Calu3 (cell line): ENCODE data around the gene OLFML2B. TPM values are rescaled to one million over a fixed set of nuclear protein-coding genes. Genes with fewer than 3 reads are reported as not detected.
A peak's percentile ranks its signal among the peaks of the same experiment; 100 is the strongest.
"Not testable (repeated sequence)": the region's sequence is repeated elsewhere in the genome, so short reads cannot be mapped to it uniquely, and the experiment has no call there.

Source experiments
- BruUV-seq: library from RNA; stranded (reverse); fragments of 400-500 nt; replicated peaks from 2 replicates; lab custom pipeline; 2021; lab: Mats Ljungman, UMichigan
- CTCF ChIA-PET: fragments of 300-600 bp; sonication (Branson Sonifier 250); formaldehyde crosslinking; loops from one replicate; lab custom pipeline; 2022; ENCODE audit warnings: antibody characterized with exemption; lab: Charles Lee
- DNase-seq: peaks from one replicate; pipeline ENCODE4 v3.0.0; 2022
- H3K27ac Mint-ChIP-seq: one replicate; pipeline ENCODE4 v1.8.0; 2022; ENCODE audit warnings: mixed read lengths; ENCODE audit not compliant: unreplicated experiment
- H3K27me3 Mint-ChIP-seq: one replicate; pipeline ENCODE4 v1.8.0; 2022; ENCODE audit warnings: mixed read lengths; ENCODE audit not compliant: unreplicated experiment
- H3K36me3 Mint-ChIP-seq: one replicate; pipeline ENCODE4 v1.8.0; 2022; ENCODE audit warnings: mild to moderate bottlenecking, moderate library complexity, mixed read lengths; ENCODE audit not compliant: insufficient read depth, unreplicated experiment
- H3K4me1 Mint-ChIP-seq: one replicate; pipeline ENCODE4 v1.8.0; 2022; ENCODE audit warnings: mild to moderate bottlenecking, low read depth, mixed read lengths; ENCODE audit not compliant: unreplicated experiment
- H3K4me3 Mint-ChIP-seq: one replicate; pipeline ENCODE4 v1.8.0; 2022; ENCODE audit warnings: mild to moderate bottlenecking, low read depth, moderate library complexity, mixed read lengths; ENCODE audit not compliant: unreplicated experiment
- H3K9me3 Mint-ChIP-seq: one replicate; pipeline ENCODE4 v1.8.0; 2022; ENCODE audit warnings: low read depth, mixed read lengths; ENCODE audit not compliant: unreplicated experiment
- intact Hi-C: fragments of 100-400 bp; cut with micrococcal nuclease; formaldehyde crosslinking; loops from one replicate; pipeline ENCODE4 v1.10.0; 2022; ENCODE audit not compliant: unreplicated experiment
- total RNA-seq: library from RNA; stranded (reverse); gene quantifications from 2 replicates; pipeline ENCODE4 v1.2.3, GENCODE V29; 2022
- TF ChIP-seq, protein P1 (sequence below): fragments of 200-600 bp; IDR thresholded peaks from one replicate; pipeline ENCODE4 v1.8.0; 2022; ENCODE audit warnings: antibody characterized with exemption; ENCODE audit not compliant: unreplicated experiment

The OLFML2B gene
- total RNA-seq, 1 experiment from 2014 or later: not detected

DNA sequence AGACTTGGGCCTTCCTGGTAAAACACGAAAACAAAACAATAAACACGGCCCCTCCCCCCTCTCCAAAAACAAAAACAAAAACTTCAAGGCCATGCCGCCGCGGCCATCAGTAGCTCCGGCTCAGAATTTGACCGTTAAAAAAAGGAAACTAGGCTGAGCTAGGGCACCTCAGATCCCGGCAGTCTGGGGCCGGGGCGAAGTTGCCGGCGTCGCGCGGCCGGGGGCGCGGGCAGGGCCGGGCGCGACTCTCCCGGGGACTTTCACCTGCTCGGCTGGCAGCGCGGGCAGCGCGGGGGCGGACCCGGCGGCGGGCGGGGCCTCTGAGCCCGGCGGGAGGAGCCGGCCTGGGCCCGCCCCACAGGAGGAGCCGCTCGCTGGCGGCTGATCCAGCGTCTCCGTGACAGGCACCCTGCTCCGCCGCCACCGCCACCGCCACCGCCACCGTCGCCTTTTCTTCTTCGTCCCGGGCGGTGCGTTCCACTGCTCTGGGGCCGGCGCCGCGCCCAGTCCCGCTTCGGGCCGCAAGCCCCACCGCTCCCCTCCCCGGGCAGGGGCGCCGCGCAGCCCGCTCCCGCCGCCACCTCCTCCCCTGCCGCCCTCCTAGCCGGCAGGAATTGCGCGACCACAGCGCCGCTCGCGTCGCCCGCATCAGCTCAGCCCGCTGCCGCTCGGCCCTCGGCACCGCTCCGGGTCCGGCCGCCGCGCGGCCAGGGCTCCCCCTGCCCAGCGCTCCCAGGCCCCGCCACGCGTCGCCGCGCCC lies 45.8 kb upstream of the OLFML2B start, which contains the start of gene NOS1AP:
Gene NOS1AP (plus strand): TSS at position 358 of the 760 bp plus-strand sequence. CDS start 487 bp downstream, outside the sequence.
- Mint-ChIP-seq H3K36me3 (peaks cover 20% of the 10 kb centered on the region), H3K9me3 (no peaks in the 10 kb centered on the region), H3K4me3 (peak within 1 kb of the TSS; percentile 86), H3K27ac (no peak within 1 kb of the TSS), H3K27me3 (no peaks in the 10 kb centered on the region), H3K4me1 (peaks cover 26% of the 10 kb centered on the region)
- TF ChIP-seq, protein P1, sequence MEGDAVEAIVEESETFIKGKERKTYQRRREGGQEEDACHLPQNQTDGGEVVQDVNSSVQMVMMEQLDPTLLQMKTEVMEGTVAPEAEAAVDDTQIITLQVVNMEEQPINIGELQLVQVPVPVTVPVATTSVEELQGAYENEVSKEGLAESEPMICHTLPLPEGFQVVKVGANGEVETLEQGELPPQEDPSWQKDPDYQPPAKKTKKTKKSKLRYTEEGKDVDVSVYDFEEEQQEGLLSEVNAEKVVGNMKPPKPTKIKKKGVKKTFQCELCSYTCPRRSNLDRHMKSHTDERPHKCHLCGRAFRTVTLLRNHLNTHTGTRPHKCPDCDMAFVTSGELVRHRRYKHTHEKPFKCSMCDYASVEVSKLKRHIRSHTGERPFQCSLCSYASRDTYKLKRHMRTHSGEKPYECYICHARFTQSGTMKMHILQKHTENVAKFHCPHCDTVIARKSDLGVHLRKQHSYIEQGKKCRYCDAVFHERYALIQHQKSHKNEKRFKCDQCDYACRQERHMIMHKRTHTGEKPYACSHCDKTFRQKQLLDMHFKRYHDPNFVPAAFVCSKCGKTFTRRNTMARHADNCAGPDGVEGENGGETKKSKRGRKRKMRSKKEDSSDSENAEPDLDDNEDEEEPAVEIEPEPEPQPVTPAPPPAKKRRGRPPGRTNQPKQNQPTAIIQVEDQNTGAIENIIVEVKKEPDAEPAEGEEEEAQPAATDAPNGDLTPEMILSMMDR: no peak
- intact Hi-C loops: loop anchor here (5.0 kb wide), 1 partner anchor 153 kb away; no protein-coding TSS in a partner anchor
- CTCF ChIA-PET: interaction anchor here (0.8 to 1.6 kb wide), 5 partner anchors 13 to 207 kb away, joined by 3 to 8 read pairs (median 5); no protein-coding TSS in a partner anchor
- peak; percentile 93 for DNase-seq
- no TSS peak for BruUV-seq

DNA sequence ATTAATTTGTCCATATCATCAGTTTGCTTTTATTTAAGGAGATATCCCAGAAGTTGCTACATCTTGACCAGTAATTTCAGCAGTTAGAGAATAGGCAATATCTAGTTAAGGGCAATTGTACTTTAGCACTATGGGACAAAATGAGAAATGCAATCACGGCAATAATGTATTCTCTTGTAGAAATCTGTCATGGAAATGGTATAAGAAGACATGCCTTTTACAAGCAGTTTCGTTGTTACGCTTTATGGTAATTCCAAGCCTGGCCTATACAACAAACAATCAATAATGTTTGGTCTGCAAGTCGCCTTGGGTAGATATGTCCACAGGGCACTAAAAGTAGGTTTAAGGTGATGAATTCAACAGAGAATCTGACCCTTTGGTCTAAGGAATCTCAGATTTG lies 44.6 kb upstream of the OLFML2B start:
- Mint-ChIP-seq H3K27ac (no peak overlapping the region), H3K4me1 (peaks cover 21% of the 10 kb centered on the region), H3K27me3 (no peaks in the 10 kb centered on the region), H3K36me3 (peaks cover 20% of the 10 kb centered on the region), H3K9me3 (no peaks in the 10 kb centered on the region), H3K4me3 (no peak overlapping the region)
- TF ChIP-seq, protein P1: no peak
- no TSS peak for BruUV-seq
- no peak for DNase-seq
- intact Hi-C loops: no loop called here
- CTCF ChIA-PET: interaction anchor here (0.6 kb wide), 1 partner anchor 25 kb away, joined by 3 read pairs; no protein-coding TSS in a partner anchor

- peaks cover 20% of the 10 kb centered on the region for H3K36me3 Mint-ChIP-seq
- DNase-seq: no peak
- no peaks in the 10 kb centered on the region for H3K27me3 Mint-ChIP-seq
- no TSS peak for BruUV-seq
- TF ChIP-seq, protein P1: no peak
- no peak overlapping the region for H3K4me3 Mint-ChIP-seq
- no peaks in the 10 kb centered on the region for H3K9me3 Mint-ChIP-seq
- intact Hi-C loops: no loop called here
- CTCF ChIA-PET: interaction anchor here (0.6 kb wide), 1 partner anchor 209 kb away, joined by 8 read pairs; no protein-coding TSS in a partner anchor
- no peak overlapping the region for H3K27ac Mint-ChIP-seq
- peaks cover 18% of the 10 kb centered on the region for H3K4me1 Mint-ChIP-seq
Measured at GRCh38 chr1:162067466-162067865, 43.8 kb upstream of the OLFML2B start.

DNA sequence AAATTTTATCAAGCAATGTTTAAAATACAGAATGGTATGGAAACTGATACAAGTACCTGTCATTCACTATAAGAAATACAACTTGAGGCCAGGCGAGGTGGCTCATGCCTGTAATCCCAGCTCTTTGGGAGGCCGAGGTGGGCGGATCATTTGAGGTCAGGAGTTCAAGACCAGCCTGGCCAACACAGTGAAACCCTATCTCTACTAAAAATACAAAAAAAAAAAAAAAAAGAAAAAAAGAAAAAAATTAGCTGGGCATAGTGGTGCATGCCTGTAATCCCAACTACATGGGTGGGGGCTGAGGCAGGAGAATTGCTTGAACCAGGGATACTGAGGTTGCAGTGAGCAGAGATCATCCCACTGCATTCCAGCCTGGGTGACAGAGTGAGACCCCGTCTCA lies 43.2 kb upstream of the OLFML2B start:
- H3K4me3 Mint-ChIP-seq, CTCF ChIA-PET, BruUV-seq, H3K9me3 Mint-ChIP-seq, DNase-seq, intact Hi-C loops, H3K27ac Mint-ChIP-seq, H3K27me3 Mint-ChIP-seq: not testable (repeated sequence)
- H3K36me3 Mint-ChIP-seq: peaks cover 20% of the 10 kb centered on the region
- H3K4me1 Mint-ChIP-seq: peaks cover 12% of the 10 kb centered on the region
